OCI-LY3 (cell line): ENCODE data around the gene ZBTB7C.

Experiments used
- H2AFZ ChIP-seq: fragments of 200-600, 300-600 bp; shearing (Covaris generic); 2 replicates; pipeline ENCODE4 v1.6.0; 2014; ENCODE audit warnings: antibody characterized with exemption, low read depth, low read length
- H3K27ac ChIP-seq: fragments of 200-600, 300-600 bp; sonication (generic); 2 replicates; pipeline ENCODE4 v1.5.1; 2014; ENCODE audit warnings: mild to moderate bottlenecking, low read length, moderate library complexity, mixed read lengths
- H3K27me3 ChIP-seq: fragments of 200-600, 300-600 bp; sonication (generic); 2 replicates; pipeline ENCODE4 v1.6.1; 2014; ENCODE audit warnings: low read depth, low read length, mixed read lengths
- H3K36me3 ChIP-seq: fragments of 200-600, 300-600 bp; sonication (generic); replicated peaks from 2 replicates; pipeline ENCODE3; 2014; ENCODE audit warnings: low read depth, low read length, mixed read lengths
- H3K4me1 ChIP-seq: fragments of 300-600, 200-600 bp; sonication (generic); 2 replicates; pipeline ENCODE4 v1.6.1; 2014; ENCODE audit warnings: low read length, mixed read lengths
- H3K4me2 ChIP-seq: fragments of 200-600, 300-600 bp; sonication (generic); 2 replicates; pipeline ENCODE4 v1.6.1; 2014; ENCODE audit warnings: low read length, mixed read lengths
- H3K4me3 ChIP-seq: fragments of 300-600, 200-600 bp; sonication (generic); 2 replicates; pipeline ENCODE4 v1.5.1; 2014; ENCODE audit warnings: antibody characterized with exemption, mild to moderate bottlenecking, low read length, moderate library complexity
- H3K79me2 ChIP-seq: fragments of 300-600, 200-600 bp; shearing (Covaris generic); 2 replicates; pipeline ENCODE4 v1.6.1; 2014; ENCODE audit warnings: mild to moderate bottlenecking, low read length, mixed read lengths
- H3K9ac ChIP-seq: fragments of 300-600, 200-600 bp; shearing (Covaris generic); 2 replicates; pipeline ENCODE4 v1.6.0; 2014; ENCODE audit warnings: mild to moderate bottlenecking, low read length, moderate library complexity
- H3K9me3 ChIP-seq: fragments of 200-600, 300-600 bp; shearing (Covaris generic); 2 replicates; pipeline ENCODE4 v1.6.1; 2014; ENCODE audit warnings: low read length, mixed read lengths; ENCODE audit not compliant: insufficient read depth
- H4K20me1 ChIP-seq: fragments of 200-600, 300-600 bp; sonication (generic); 2 replicates; pipeline ENCODE4 v1.6.1; 2016; ENCODE audit warnings: low read length, mixed read lengths; ENCODE audit not compliant: insufficient read depth
- CTCF ChIP-seq: fragments of 200-600, 300-600 bp; sonication (generic); IDR thresholded peaks from 2 replicates; pipeline ENCODE4 v1.5.1; 2014; ENCODE audit warnings: antibody characterized with exemption, low read length, low read depth
- EZH2phosphoT487 ChIP-seq: fragments of 200-600 bp; shearing (Covaris generic); IDR thresholded peaks from 2 replicates; pipeline ENCODE4 v1.6.1; 2018; ENCODE audit warnings: antibody characterized with exemption, mixed run types, low read depth

The ZBTB7C gene

GRCh38 chr18:48034651-48035555, 374.3 kb downstream of the ZBTB7C start:
- Histone ChIP-seq H3K27ac (no peak overlapping the region), H3K79me2 (no peaks in the 10 kb centered on the region), H4K20me1 (no peaks in the 10 kb centered on the region), H3K4me3 (no peak overlapping the region), H3K9ac (no peak overlapping the region), H2AFZ (no peak overlapping the region), H3K27me3 (no peaks in the 10 kb centered on the region), H3K4me2 (no peak overlapping the region), H3K4me1 (no peaks in the 10 kb centered on the region), H3K36me3 (no peaks in the 10 kb centered on the region), H3K9me3 (no peaks in the 10 kb centered on the region)
- TF ChIP-seq CTCF: no peak
- no peak for TF ChIP-seq EZH2phosphoT487

- no peak overlapping the region for H3K9ac ChIP-seq
- no peaks in the 10 kb centered on the region for H3K9me3 ChIP-seq
- H3K36me3 ChIP-seq: no peaks in the 10 kb centered on the region
- no peak overlapping the region for H2AFZ ChIP-seq
- H3K27me3 ChIP-seq: no peaks in the 10 kb centered on the region
- H3K27ac ChIP-seq: no peak overlapping the region
- no peaks in the 10 kb centered on the region for H3K4me1 ChIP-seq
- no peak overlapping the region for H3K4me2 ChIP-seq
- no peak for TF ChIP-seq EZH2phosphoT487
- TF ChIP-seq CTCF: no peak
- H3K4me3 ChIP-seq: no peak overlapping the region
- H4K20me1 ChIP-seq: no peaks in the 10 kb centered on the region
- no peaks in the 10 kb centered on the region for H3K79me2 ChIP-seq
Measured at GRCh38 chr18:48033790-48034650, 375.2 kb downstream of the ZBTB7C start.

GRCh38 chr18:48032876-48033789, 376.1 kb downstream of the ZBTB7C start:
- no peak for TF ChIP-seq CTCF
- TF ChIP-seq EZH2phosphoT487: no peak
- no peaks in the 10 kb centered on the region for H4K20me1 ChIP-seq
- no peaks in the 10 kb centered on the region for H3K9me3 ChIP-seq
- no peak overlapping the region for H3K4me3 ChIP-seq
- H3K27ac ChIP-seq: no peak overlapping the region
- no peaks in the 10 kb centered on the region for H3K79me2 ChIP-seq
- H3K9ac ChIP-seq: no peak overlapping the region
- no peak overlapping the region for H3K4me2 ChIP-seq
- H3K36me3 ChIP-seq: no peaks in the 10 kb centered on the region
- H3K4me1 ChIP-seq: no peaks in the 10 kb centered on the region
- no peaks in the 10 kb centered on the region for H3K27me3 ChIP-seq
- H2AFZ ChIP-seq: no peak overlapping the region
